K562 treated with DMSO at 1 percent for 4 hours (cell line): ENCODE measurements around the gene NCOA5. TPM values are rescaled to one million over a fixed set of nuclear protein-coding genes. Genes with fewer than 3 reads are reported as not detected.

ENCODE experiments used
- total RNA-seq: library from RNA; unstranded; fragments of 300-600 nt; gene quantifications from 2 replicates; pipeline ENCODE4 v1.2.3, GENCODE V29; 2022; ENCODE audit not compliant: insufficient read depth

Gene NCOA5
- total RNA-seq, result 22.7 and 32.1 TPM in 2 replicates

DNA sequence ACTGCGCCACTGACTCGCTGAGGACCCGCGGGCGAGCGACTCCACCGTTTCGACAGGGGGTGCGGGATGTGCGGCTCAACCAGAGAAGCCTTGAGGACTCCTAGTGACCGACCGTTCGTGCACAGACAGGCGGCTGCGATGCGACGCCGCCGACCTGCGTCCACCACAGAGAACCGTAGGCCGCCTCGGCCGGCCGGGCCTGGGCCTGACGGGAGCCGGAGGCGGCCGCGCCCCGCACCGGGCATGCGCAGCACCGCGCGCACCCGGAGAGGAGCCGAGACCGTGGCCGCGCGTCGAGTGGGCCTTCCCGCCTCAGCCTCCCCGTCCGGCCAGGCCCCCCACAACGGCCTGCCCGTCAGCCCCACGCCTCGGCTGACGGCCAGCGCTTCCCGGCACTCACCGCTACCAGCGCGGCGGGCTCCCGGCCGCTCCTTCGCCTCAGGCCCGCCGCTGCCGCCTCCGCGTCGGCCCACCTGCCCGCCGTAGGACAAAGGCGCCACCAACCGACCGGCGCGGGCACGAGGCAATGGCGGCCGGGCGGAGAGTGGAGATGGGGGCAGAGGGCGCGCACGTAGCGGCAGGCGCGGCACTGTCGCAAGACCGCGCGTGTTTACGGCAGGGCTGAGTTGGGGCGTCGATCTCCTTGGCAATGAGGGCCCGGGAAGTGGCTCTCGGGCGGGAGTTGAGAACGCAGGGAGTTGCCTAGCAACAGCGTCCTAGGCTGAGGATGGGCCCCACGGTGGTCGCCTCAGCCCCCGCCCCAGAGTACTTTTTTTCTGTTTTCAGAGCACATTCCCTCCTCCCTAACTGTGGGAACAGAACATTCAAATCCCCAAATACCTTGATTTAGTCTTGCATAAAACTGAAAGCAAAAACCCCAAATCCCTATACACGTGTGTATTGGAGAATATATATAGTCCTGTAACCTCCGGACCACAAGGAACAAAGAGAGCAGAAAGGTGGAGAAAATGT is at the start of gene NCOA5:
Gene NCOA5, minus strand, starts transcription at position 546 of the 972 bp plus-strand sequence. CDS start 10,538 bp downstream, outside the sequence.

GRCh38 chr20:46117704-46118467 is 28.1 kb upstream of the NCOA5 start, which contains the start of gene CD40:
CD40 (plus strand) TSS chr20:46118314; CDS start chr20:46118344, 30 bp downstream.

DNA sequence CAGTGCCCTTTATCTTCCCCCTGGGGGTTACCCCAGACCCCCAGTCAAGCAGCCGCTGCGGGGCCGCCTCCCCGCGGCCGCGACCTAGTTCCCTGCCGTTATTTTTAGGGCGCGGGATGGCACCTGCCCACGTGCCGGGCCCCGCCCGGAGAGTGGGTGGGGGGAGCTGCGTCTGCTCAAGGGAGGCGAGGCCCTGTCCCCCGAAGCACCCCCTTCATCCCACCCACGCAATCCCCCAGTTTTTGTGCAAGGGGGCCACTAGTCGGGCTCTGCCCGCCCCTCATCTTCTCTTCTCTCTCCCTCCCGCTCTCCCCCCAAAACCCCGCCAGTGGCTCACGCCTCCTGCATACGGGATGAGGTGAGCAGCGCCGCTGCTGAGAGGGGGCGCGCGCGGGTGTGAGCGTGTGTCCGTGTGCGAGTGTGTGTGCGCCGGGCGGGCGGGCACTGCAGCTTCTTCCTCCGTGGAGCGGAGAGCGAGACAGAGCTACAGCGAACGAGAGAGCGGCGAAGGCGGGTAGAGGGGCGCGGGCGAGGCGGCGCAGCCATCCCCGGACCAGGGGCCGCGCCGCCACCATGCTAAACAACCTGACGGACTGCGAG is 60.9 kb downstream of the NCOA5 start, which contains the start of gene SLC12A5:
Gene SLC12A5, plus strand, starts transcription at position 444 of the 600 bp plus-strand sequence. Its CDS starts 130 bp downstream, at position 574.

Other genes with a start within 250 kb of the NCOA5 start
- gene ACOT8, start 232.6 kb downstream of the NCOA5 start, total RNA-seq, result 50.2 and 57.2 TPM in 2 replicates
- gene ZSWIM3, start 232.3 kb downstream of the NCOA5 start, total RNA-seq, result 9.4 and 9.8 TPM in 2 replicates
- 14.2 and 15.1 TPM in 2 replicates for gene ZSWIM1, start 208.7 kb downstream of the NCOA5 start, total RNA-seq
- gene SPATA25, start 202.3 kb downstream of the NCOA5 start, total RNA-seq, result not detected in 2 replicates
- 2.0 and 5.7 TPM in 2 replicates for gene NEURL2, start 198.8 kb downstream of the NCOA5 start, total RNA-seq
- 69.3 and 82.0 TPM in 2 replicates for gene CTSA, start 198.6 kb downstream of the NCOA5 start, total RNA-seq
- 27.6 and 40.1 TPM in 2 replicates for gene PLTP, start 177.8 kb downstream of the NCOA5 start, total RNA-seq
- 21.4 and 22.9 TPM in 2 replicates for gene PCIF1, start 155.3 kb downstream of the NCOA5 start, total RNA-seq
- 10.8 and 14.9 TPM in 2 replicates for gene ZNF335, start 117.8 kb downstream of the NCOA5 start, total RNA-seq
- gene MMP9, start 81.1 kb downstream of the NCOA5 start, total RNA-seq, result 0.52 TPM in 1 of 2 replicates, not detected in the other
- gene SLC12A5, start 60.7 kb downstream of the NCOA5 start, total RNA-seq, result 11.8 and 15.5 TPM in 2 replicates
- 1.0 and 4.6 TPM in 2 replicates for gene CD40, start 28.4 kb upstream of the NCOA5 start, total RNA-seq
- gene CDH22, start 218.5 kb upstream of the NCOA5 start, total RNA-seq, result not detected in 2 replicates